Sciatic nerve (tissue), 2 donors: ENCODE results near the gene EEF1AKMT2. TPM values are rescaled to one million over a fixed set of nuclear protein-coding genes. Genes with fewer than 3 reads are reported as not detected.
A peak's percentile ranks its signal among the peaks of the same experiment; 100 is the strongest.

Experiments used
- ATAC-seq: fragments of 200-7000 bp; cut with Tn5 transposase; one replicate; pipeline ENCODE4 v1.9.1; 2020; ENCODE audit warnings: mild to moderate bottlenecking, moderate library complexity
- DNase-seq: peaks from one replicate; pipeline ENCODE4 v3.0.0-alpha.2; 2020; ENCODE audit warnings: low spot score
- intact Hi-C: fragments of 100-400 bp; cut with DNase I; formaldehyde crosslinking; loops from one replicate; pipeline ENCODE4 v1.14.2; 2022
- total RNA-seq: library from RNA; stranded (reverse); fragmentation: NEBNext Ultra II Directional; extraction: Animal tissue kit (Norgen Biotek cat#: 25700); gene quantifications from one replicate; pipeline ENCODE4 v1.2.1, GENCODE V29; 2021
- donor health status: DM: no; HTN: no; CAD: no.
- donor health status: DM: no; HTN: no; CAD: no.

The EEF1AKMT2 gene
- total RNA-seq, 1 donor from 2014 or later = 21.3 TPM

DNA sequence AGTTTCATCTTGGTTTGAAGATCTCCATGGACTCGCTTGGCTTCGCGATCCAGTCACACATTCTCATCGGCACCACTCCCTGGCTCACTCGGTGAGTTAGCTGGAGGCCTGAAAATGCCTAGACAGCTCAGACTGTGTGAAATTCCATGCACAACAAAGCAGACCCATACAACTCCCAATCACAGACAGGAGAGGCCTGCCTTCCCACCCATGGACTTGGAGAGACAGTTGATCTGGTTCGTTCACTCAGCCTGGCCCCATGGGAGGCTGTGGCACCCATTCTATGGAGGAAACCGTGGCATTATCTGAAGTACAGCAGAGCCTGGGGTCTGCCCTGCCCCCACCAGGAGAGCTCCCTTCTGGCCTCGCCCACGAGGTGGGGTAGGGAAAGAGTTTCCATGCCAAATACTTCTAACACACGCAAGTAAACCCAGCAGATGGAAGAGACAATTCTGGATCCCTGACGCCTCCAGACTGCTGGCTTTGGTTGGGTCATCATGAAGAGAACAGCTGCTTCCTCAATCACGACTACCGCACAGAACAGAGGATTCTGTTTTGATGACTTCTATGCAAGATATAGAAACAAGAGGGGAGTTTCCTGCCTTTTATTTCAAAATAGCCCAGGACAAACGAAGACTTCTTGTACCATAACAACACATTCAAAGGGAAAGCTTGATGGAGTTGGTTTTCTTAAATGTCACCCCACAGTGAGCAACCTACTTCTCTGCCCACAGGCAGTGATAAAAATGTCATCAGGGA, 63.4 kb downstream of the EEF1AKMT2 start:
- no peak for DNase-seq
- intact Hi-C loops = no loop called here
- peak; percentile 53 for ATAC-seq

GRCh38 chr10:124727361-124727960, 64.2 kb downstream of the EEF1AKMT2 start:
- ATAC-seq (no peak), DNase-seq (peak; percentile 31)
- intact Hi-C loops = no loop called here

GRCh38 chr10:124725791-124726190, 65.9 kb downstream of the EEF1AKMT2 start:
- DNase-seq = peak; percentile 26
- no peak for ATAC-seq
- intact Hi-C loops = no loop called here

GRCh38 chr10:124725171-124725631, 66.5 kb downstream of the EEF1AKMT2 start:
- no peak for ATAC-seq
- intact Hi-C loops = no loop called here
- DNase-seq = peak; percentile 51

DNA sequence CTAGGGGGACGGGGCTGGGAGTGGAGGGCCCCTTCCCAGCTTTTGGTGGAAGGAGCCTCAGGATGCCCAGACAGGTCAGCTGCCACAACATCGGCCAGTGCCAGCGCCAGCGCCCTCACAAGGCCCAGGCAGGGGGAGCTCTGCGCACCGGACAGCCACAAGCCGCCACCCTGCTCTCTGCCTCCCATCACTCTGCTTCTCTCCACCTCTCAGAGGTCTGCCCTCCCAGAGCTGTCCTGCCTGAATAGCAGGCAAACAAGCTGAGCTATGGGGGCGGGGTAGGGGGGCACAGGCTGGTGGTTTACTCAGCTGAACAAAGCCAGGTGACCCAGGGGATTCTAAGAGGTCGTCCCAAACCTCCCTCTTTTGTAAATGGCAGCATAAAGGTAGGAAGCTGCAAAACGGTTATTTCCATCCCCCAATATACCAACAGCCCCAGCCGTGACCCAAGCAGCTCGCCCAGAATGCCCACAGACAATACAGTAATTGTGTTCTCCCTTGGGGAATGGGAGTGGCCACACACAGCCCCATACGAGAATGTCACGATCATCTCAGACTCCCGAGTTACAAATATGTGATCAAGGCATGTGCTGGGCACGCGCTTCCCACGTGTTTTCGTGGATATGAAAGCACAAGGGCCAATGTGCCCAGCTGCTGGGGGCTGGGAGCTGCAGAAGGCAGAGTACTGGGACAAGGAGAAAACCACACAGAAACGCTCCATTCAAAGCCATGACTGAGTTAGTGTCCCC, 67.2 kb downstream of the EEF1AKMT2 start:
- peak; percentile 83 for DNase-seq
- peak; percentile 53 for ATAC-seq
- intact Hi-C loops = no loop called here

DNA sequence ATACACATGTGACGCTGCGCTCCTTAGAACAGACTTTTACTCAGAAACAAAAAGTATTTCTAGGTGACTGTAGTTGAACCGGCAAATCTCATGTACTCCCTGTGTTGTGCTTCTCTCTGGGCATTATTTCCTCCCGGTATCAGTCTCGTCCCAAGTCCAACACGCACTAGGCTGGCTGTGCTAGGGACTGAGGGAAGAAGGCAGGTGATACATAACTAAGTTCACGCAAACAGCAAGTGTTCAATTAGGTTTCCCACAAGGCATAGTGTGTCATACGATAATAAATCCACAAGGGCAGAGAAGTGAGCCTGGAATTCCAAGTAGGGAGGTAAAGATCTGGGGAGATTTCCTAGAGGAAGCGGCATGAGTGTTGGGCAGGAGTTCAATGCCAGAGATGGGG, 67.9 kb downstream of the EEF1AKMT2 start:
- intact Hi-C loops = no loop called here
- ATAC-seq (no peak), DNase-seq (no peak)

DNA sequence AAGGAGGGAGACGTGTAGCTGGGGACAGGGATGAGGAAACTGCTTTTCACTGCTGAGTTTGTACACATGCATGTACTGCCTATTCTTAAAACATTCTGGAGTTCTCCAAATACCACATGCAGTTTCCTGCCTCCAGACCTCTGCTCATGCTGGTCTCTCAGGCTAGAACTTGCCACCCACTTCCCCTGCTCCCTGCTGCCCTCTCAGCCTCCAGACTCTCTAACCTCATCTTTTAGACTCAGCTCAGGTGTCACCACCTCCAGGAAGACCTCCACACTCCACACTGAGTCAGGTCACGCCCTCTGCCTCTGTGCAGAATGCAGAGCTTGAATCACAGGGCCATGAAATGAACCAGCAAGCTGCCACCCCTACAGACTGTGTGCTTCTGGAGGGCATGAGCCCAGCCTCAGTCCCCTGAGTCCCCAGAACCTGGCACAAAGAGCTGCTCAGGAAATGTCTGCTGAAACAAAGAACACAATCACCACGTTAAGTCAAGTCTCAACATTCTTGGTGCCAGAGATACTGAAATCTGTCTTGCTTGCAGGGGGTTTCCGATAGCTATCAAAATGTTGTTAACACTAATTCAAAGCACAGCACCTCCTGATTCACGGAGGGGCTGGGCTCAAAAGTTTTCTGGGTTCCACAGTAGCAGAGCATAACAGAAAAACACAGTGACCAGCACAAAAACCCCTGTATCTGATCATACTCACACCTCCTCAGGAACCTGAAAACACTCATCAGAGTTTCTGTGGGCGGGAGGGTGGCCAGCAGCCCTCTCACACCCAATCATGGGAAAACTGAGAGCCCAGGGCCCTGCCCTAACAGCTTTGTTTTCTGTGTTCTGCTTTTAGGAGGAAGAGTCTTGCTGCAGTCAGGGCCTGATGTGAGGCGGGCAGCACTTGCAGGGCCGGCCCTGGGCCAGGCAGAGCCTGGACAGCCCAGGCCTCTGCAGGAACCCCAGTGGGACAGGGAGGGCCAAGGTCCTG, 68.6 kb downstream of the EEF1AKMT2 start:
- DNase-seq (no peak), ATAC-seq (peak; percentile 71)
- intact Hi-C loops = no loop called here

DNA sequence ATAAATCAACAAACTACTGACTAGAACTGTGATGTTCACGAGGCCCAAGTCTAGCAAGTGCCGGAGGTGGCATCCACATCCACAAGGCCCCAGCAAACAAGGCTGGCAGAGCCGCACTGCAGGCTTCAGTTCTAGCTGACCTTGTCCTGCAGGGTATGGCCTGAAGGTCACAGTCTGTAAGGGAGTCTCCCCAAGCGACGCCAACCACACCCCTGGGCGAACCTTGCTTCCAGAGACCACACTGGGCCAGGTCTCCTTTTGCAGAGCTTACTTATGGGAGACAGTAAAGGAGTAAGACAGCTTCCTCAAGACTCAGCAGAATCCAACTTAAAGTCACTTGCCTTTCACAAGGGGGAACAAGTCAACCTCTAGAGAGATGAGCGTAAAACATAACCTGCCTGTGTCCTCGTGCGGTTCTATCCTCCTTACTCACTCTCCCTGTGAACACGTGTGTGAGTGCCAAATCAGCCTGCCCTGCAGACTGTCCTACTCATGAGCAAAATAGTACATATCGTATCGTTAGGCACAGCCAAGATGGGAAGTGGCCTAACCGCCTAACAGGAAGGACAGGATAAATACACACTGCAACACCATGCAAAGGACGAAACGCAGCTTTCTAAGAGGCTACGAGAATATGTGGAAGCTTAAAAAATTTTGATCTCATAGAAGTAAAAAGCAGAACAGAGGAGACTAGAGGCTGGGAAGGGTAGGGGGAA, 70.2 kb downstream of the EEF1AKMT2 start:
- intact Hi-C loops = no loop called here
- DNase-seq (no peak), ATAC-seq (peak; percentile 43)

- intact Hi-C loops = no loop called here
- DNase-seq (peak; percentile 83), ATAC-seq (peak; percentile 69)
Measured at GRCh38 chr10:124719213-124719851, 72.4 kb downstream of the EEF1AKMT2 start.

- DNase-seq (no peak), ATAC-seq (peak; percentile 7)
- intact Hi-C loops = no loop called here
Measured at GRCh38 chr10:124717911-124718741, 73.6 kb downstream of the EEF1AKMT2 start.

- ATAC-seq = no peak
- no peak for DNase-seq
- intact Hi-C loops = no loop called here
Measured at GRCh38 chr10:124717041-124717757, 74.5 kb downstream of the EEF1AKMT2 start.

DNA sequence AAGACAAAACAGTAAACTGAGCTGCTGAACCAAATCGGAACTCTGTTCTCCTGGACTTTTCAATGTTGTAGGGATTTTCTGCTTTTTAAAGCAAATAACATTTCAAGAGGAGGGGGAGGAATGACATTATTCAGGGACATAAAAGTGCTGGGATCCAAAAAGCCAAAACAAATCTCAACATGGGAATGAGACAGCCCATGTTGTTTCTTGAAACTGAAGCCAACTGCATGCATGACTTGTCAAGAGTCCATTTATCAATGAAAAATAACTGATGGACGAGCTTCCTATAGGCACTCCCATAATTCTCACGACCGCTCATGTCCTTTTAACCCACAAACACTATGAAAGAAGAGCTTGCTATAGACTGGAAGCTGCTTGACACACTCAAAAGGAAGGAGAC, 75.3 kb downstream of the EEF1AKMT2 start:
- no peak for ATAC-seq
- no peak for DNase-seq
- intact Hi-C loops = no loop called here

GRCh38 chr10:124715439-124715838, 76.2 kb downstream of the EEF1AKMT2 start:
- intact Hi-C loops = no loop called here
- DNase-seq = no peak
- no peak for ATAC-seq

DNA sequence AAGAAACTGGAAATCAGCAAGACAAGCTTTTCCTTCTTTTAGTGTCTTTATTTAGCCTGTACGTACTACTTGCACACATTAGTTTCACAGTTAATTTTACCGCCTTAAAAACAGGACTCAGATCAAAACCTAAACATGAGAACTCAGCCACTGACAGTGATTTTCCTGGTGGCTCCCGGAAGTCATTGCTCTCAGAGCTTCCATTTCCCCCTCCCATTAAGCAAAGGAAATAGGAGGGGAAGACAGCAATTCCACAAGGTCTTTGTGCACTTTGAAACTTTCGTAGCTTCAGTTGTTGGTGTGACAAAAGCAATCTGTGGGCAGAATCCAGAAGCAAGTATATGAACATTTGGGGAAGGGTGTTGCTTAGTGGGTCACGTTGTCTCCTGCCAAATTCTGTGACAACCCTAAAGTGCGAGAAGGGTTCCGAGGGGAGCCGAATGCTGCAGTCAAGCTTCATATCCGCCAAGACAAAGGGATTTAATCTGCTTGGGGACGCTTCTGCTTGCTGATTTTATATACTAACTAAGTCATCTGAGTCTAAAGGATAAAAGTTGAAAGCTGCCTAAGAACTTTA, 77.9 kb downstream of the EEF1AKMT2 start:
- no peak for DNase-seq
- no peak for ATAC-seq

GRCh38 chr10:124712704-124713407, 78.8 kb downstream of the EEF1AKMT2 start:
- no peak for ATAC-seq
- DNase-seq = no peak

More for the DNA sequence above, 77.9 kb downstream of the EEF1AKMT2 start:
- intact Hi-C loops = no loop called here

More at GRCh38 chr10:124712704-124713407, 78.8 kb downstream of the EEF1AKMT2 start:
- intact Hi-C loops = no loop called here
